ENCODE results near the gene MBP. TPM values are rescaled to one million over a fixed set of nuclear protein-coding genes. Genes with fewer than 3 reads are reported as not detected.

The MBP gene
- polyA plus RNA-seq, 1 donor from 2014 or later, result 3.3 TPM

- Histone ChIP-seq H3K27me3 (ENCODE audit: insufficient read depth, low read depth, low read length) (no peaks in the 10 kb centered on the region), H4K20me1 (ENCODE audit: insufficient read depth) (no peaks in the 10 kb centered on the region), H3K36me3 (ENCODE audit: insufficient read depth, low read length) (no peaks in the 10 kb centered on the region), H3K9me2 (ENCODE audit: insufficient read depth, low read length) (no peaks in the 10 kb centered on the region), H3K9ac (ENCODE audit: low read length) (no peak overlapping the region), H3K4me3 (ENCODE audit: low read length) (no peak overlapping the region), H2AFZ (ENCODE audit: low read depth, low read length) (no peak overlapping the region), H3K79me2 (replicated peaks; ENCODE audit: insufficient read depth, low read length) (no peaks in the 10 kb centered on the region), H3K4me2 (ENCODE audit: low read length) (no peak overlapping the region), H3K27ac (ENCODE audit: low read length) (no peak overlapping the region), H3K9me3 (ENCODE audit: low read length) (no peaks in the 10 kb centered on the region), H3F3A (ENCODE audit: insufficient read depth, low read length, poor library complexity, severe bottlenecking) (no peaks in the 10 kb centered on the region)
- TF ChIP-seq SMC3 (conservative IDR thresholded peaks at IDR 0.05; ENCODE audit: poor library complexity) (no peak), TAF1 (IDR thresholded peaks at IDR 0.05; ENCODE audit: low read depth) (no peak), REST (IDR thresholded peaks at IDR 0.05; ENCODE audit: borderline replicate concordance) (no peak), MXI1 (conservative IDR thresholded peaks at IDR 0.05; ENCODE audit: poor library complexity, severe bottlenecking) (no peak)
Measured at GRCh38 chr18:77165503-77166188, 33.1 kb upstream of the MBP start.

GRCh38 chr18:77164763-77165485 is 32.3 kb upstream of the MBP start:
- Histone ChIP-seq H3K9ac (ENCODE audit: low read length) (no peak overlapping the region), H3F3A (ENCODE audit: insufficient read depth, low read length, poor library complexity, severe bottlenecking) (no peaks in the 10 kb centered on the region), H3K9me2 (ENCODE audit: insufficient read depth, low read length) (no peaks in the 10 kb centered on the region), H3K27ac (ENCODE audit: low read length) (no peak overlapping the region), H3K4me2 (ENCODE audit: low read length) (no peak overlapping the region), H3K4me3 (ENCODE audit: low read length) (no peak overlapping the region), H3K79me2 (replicated peaks; ENCODE audit: insufficient read depth, low read length) (no peaks in the 10 kb centered on the region), H4K20me1 (ENCODE audit: insufficient read depth) (no peaks in the 10 kb centered on the region), H3K27me3 (ENCODE audit: insufficient read depth, low read depth, low read length) (no peaks in the 10 kb centered on the region), H3K9me3 (ENCODE audit: low read length) (no peaks in the 10 kb centered on the region), H2AFZ (ENCODE audit: low read depth, low read length) (no peak overlapping the region), H3K36me3 (ENCODE audit: insufficient read depth, low read length) (no peaks in the 10 kb centered on the region)
- TF ChIP-seq MXI1 (conservative IDR thresholded peaks at IDR 0.05; ENCODE audit: poor library complexity, severe bottlenecking) (no peak), POLR2AphosphoS5 (IDR thresholded peaks at IDR 0.05) (no peak), EP300 (conservative IDR thresholded peaks at IDR 0.05; ENCODE audit: poor library complexity, severe bottlenecking) (no peak), TAF1 (IDR thresholded peaks at IDR 0.05; ENCODE audit: low read depth) (no peak)

GRCh38 chr18:77164026-77164425 is 31.4 kb upstream of the MBP start:
- Histone ChIP-seq H3K4me2 (ENCODE audit: low read length) (no peak overlapping the region), H3K27me3 (ENCODE audit: insufficient read depth, low read depth, low read length) (no peaks in the 10 kb centered on the region), H2AFZ (ENCODE audit: low read depth, low read length) (no peak overlapping the region), H3K9me2 (ENCODE audit: insufficient read depth, low read length) (no peaks in the 10 kb centered on the region), H3F3A (ENCODE audit: insufficient read depth, low read length, poor library complexity, severe bottlenecking) (no peaks in the 10 kb centered on the region), H3K9me3 (ENCODE audit: low read length) (no peaks in the 10 kb centered on the region), H4K20me1 (ENCODE audit: insufficient read depth) (no peaks in the 10 kb centered on the region), H3K36me3 (ENCODE audit: insufficient read depth, low read length) (no peaks in the 10 kb centered on the region), H3K9ac (ENCODE audit: low read length) (no peak overlapping the region), H3K27ac (ENCODE audit: low read length) (no peak overlapping the region), H3K4me3 (ENCODE audit: low read length) (no peak overlapping the region), H3K79me2 (replicated peaks; ENCODE audit: insufficient read depth, low read length) (no peaks in the 10 kb centered on the region)
- TF ChIP-seq EZH2 (IDR thresholded peaks at IDR 0.05; ENCODE audit: borderline replicate concordance, insufficient read depth, low read length, poor library complexity, severe bottlenecking), result no peak
- no peak for TF ChIP-seq TAF1 (IDR thresholded peaks at IDR 0.05; ENCODE audit: low read depth)

Measured in neural cell (in vitro differentiated cells).